Keratinocyte (primary cell): ENCODE data around the gene KCNH1. TPM values are rescaled to one million over a fixed set of nuclear protein-coding genes. Genes with fewer than 3 reads are reported as not detected.

Experiments
- DNase-seq: peaks from one replicate; pipeline ENCODE4 v3.0.0-alpha.2; 2011; ENCODE audit warnings: low read depth, missing footprints, low spot score
- FAIRE-seq: peaks from 2 replicates; lab custom pipeline; 2011; peaks lifted over from hg19 to GRCh38; lab: Jason Lieb, UNC
- H2AFZ ChIP-seq: 2 replicates; pipeline ENCODE4 v1.6.0; 2012; ENCODE audit warnings: low read length, control low read depth, inconsistent platforms; ENCODE audit not compliant: control insufficient read depth
- H3K27ac ChIP-seq: 2 replicates; pipeline ENCODE4 v1.5.1; 2011; ENCODE audit warnings: low read length; ENCODE audit not compliant: control insufficient read depth, insufficient read depth
- H3K27me3 ChIP-seq: 3 replicates; pipeline ENCODE4 v1.6.0; 2011; ENCODE audit warnings: low read length; ENCODE audit not compliant: control insufficient read depth, insufficient read depth; ENCODE audit errors: extremely low read depth
- H3K36me3 ChIP-seq, 2 experiments: 2 replicates in 1 of 2; 3 replicates in 1 of 2; pipeline ENCODE4 v1.5.1; 2011; ENCODE audit warnings: low read length in 2 of 2, mild to moderate bottlenecking in 1 of 2; ENCODE audit not compliant: control insufficient read depth in 2 of 2, insufficient read depth in 2 of 2; ENCODE audit errors: extremely low read depth in 1 of 2
- H3K4me1 ChIP-seq: 3 replicates; pipeline ENCODE4 v1.5.1; 2011; ENCODE audit warnings: low read length; ENCODE audit not compliant: control insufficient read depth, insufficient read depth; ENCODE audit errors: extremely low read depth
- H3K4me2 ChIP-seq: 3 replicates; pipeline ENCODE4 v1.6.0; 2011; ENCODE audit warnings: low read depth, low read length; ENCODE audit not compliant: control insufficient read depth, insufficient read depth; ENCODE audit errors: extremely low read depth
- H3K4me3 ChIP-seq, 3 experiments: fragments of 200-600 bp in 1 of 3; sonication (generic) in 1 of 3; 2 replicates in 2 of 3; 3 replicates in 1 of 3; pipeline ENCODE4 v1.5.1; 2011 to 2016; ENCODE audit warnings: low read length in 3 of 3, mild to moderate bottlenecking in 3 of 3, control low read depth in 2 of 3, inconsistent platforms in 1 of 3, low read depth in 1 of 3, mixed read lengths in 1 of 3, mixed run types in 1 of 3, moderate library complexity in 1 of 3; ENCODE audit not compliant: control insufficient read depth in 2 of 3, insufficient read depth in 2 of 3; ENCODE audit errors: extremely low read depth in 1 of 3
- H3K79me2 ChIP-seq: 2 replicates; pipeline ENCODE4 v1.6.0; 2012; ENCODE audit warnings: low read length; ENCODE audit not compliant: control insufficient read depth, insufficient read depth
- H3K9ac ChIP-seq: 3 replicates; pipeline ENCODE4 v1.6.0; 2011; ENCODE audit warnings: low read length; ENCODE audit not compliant: control insufficient read depth, insufficient read depth; ENCODE audit errors: extremely low read depth
- H3K9me1 ChIP-seq: 3 replicates; pipeline ENCODE4 v1.6.0; 2011; ENCODE audit warnings: low read length; ENCODE audit not compliant: control insufficient read depth, insufficient read depth; ENCODE audit errors: extremely low read depth
- H3K9me3 ChIP-seq: 2 replicates; pipeline ENCODE4 v1.5.1; 2012; ENCODE audit warnings: low read depth, low read length; ENCODE audit not compliant: control insufficient read depth
- H4K20me1 ChIP-seq: 3 replicates; pipeline ENCODE4 v1.6.0; 2011; ENCODE audit warnings: low read length; ENCODE audit not compliant: control insufficient read depth, insufficient read depth; ENCODE audit errors: extremely low read depth
- CTCF ChIP-seq, 3 experiments: IDR thresholded peaks in 1 of 3; conservative IDR thresholded peaks in 1 of 3; optimal IDR thresholded peaks in 1 of 3; 2 replicates in 2 of 3; 3 replicates in 1 of 3; pipeline versions ENCODE3 to v1.5.1; 2011; ENCODE audit warnings: low read length in 3 of 3, mild to moderate bottlenecking in 3 of 3, moderate library complexity in 2 of 3, control low read depth in 1 of 3, inconsistent platforms in 1 of 3; ENCODE audit not compliant: insufficient read depth in 2 of 3; ENCODE audit errors: extremely low read depth in 1 of 3
- EZH2 ChIP-seq: IDR thresholded peaks from one replicate; pipeline ENCODE4 v1.6.1; 2012; ENCODE audit warnings: inconsistent platforms, mild to moderate bottlenecking, low read length, moderate library complexity
- dilution Hi-C: fragments of 300-500 bp; cut with MboI; formaldehyde crosslinking; loops from one replicate; pipeline ENCODE4 v1.7.0; 2020; ENCODE audit warnings: low sequenced_read_pairs; ENCODE audit not compliant: extremely low pct_ligation_motif_present
- polyA plus RNA-seq, 5 experiments: library from polyadenylated mRNA; depleted of rRNA in 3 of 5; stranded (reverse) in 3 of 5; stranded (forward) in 1 of 5; unstranded in 1 of 5; fragments of >200 nt; gene quantifications; 1 replicate in 1 of 5; 2 replicates in 3 of 5; 3 replicates in 1 of 5; pipeline versions ENCODE4 v1.2.1 to v1.2.3, GENCODE V29; 2011 to 2012; ENCODE audit warnings: missing spikeins in 2 of 5, low read depth in 1 of 5, low replicate concordance in 1 of 5

KCNH1 gene
- polyA plus RNA-seq, 1 donor (not counting 4 experiments of a cell fraction or from before 2014, with no cell fraction given), result not detected

- H4K20me1 ChIP-seq, result no peaks in the 10 kb centered on the region
- H3K9me3 ChIP-seq, result no peaks in the 10 kb centered on the region
- H3K4me1 ChIP-seq, result no peaks in the 10 kb centered on the region
- no peak for TF ChIP-seq CTCF (optimal IDR thresholded peaks at IDR 0.05 in 1 of 3, IDR thresholded peaks at IDR 0.05 in 1 of 3, conservative IDR thresholded peaks at IDR 0.05 in 1 of 3; ENCODE audit: extremely low read depth in 1 of 3, insufficient read depth in 2 of 3, low read length in 3 of 3)
- TF ChIP-seq EZH2, result no peak
- no peaks in the 10 kb centered on the region for H3K79me2 ChIP-seq
- FAIRE-seq (no peak), DNase-seq (no peak)
- H3K4me2 ChIP-seq, result no peak overlapping the region
- H3K27ac ChIP-seq, result no peak overlapping the region
- H3K9me1 ChIP-seq, result no peaks in the 10 kb centered on the region
- H3K4me3 ChIP-seq, result no peak overlapping the region
- dilution Hi-C loops, result no loop called here
- no peak overlapping the region for H2AFZ ChIP-seq
- H3K9ac ChIP-seq, result no peak overlapping the region
- H3K36me3 ChIP-seq, result no peaks in the 10 kb centered on the region
- H3K27me3 ChIP-seq, result no peaks in the 10 kb centered on the region
These were observed 189.7 kb downstream of the KCNH1 start for GRCh38 chr1:210944252-210944651.

GRCh38 chr1:210942513-210942912 lies 191.4 kb downstream of the KCNH1 start:
- no peak for DNase-seq
- dilution Hi-C loops, result no loop called here
- no peaks in the 10 kb centered on the region for H3K36me3 ChIP-seq
- H3K9me3 ChIP-seq, result no peaks in the 10 kb centered on the region
- H3K4me2 ChIP-seq, result no peak overlapping the region
- H3K27me3 ChIP-seq, result no peaks in the 10 kb centered on the region
- no peaks in the 10 kb centered on the region for H3K4me1 ChIP-seq
- no peak overlapping the region for H3K4me3 ChIP-seq
- no peak overlapping the region for H3K9ac ChIP-seq
- no peaks in the 10 kb centered on the region for H4K20me1 ChIP-seq
- no peak overlapping the region for H3K27ac ChIP-seq
- H3K79me2 ChIP-seq, result no peaks in the 10 kb centered on the region
- no peaks in the 10 kb centered on the region for H3K9me1 ChIP-seq
- no peak overlapping the region for H2AFZ ChIP-seq
- no peak for FAIRE-seq
- no peak for TF ChIP-seq CTCF (optimal IDR thresholded peaks at IDR 0.05 in 1 of 3, IDR thresholded peaks at IDR 0.05 in 1 of 3, conservative IDR thresholded peaks at IDR 0.05 in 1 of 3; ENCODE audit: extremely low read depth in 1 of 3, insufficient read depth in 2 of 3, low read length in 3 of 3)
- no peak for TF ChIP-seq EZH2
